Fibroblast of skin of left biceps (primary cell): ENCODE results near the gene LKAAEAR1.
A peak's percentile ranks its signal among the peaks of the same experiment; 100 is the strongest.

ENCODE experiments used
- DNase-seq, 2 experiments: peaks; one replicate each; pipeline ENCODE4 v3.0.0-alpha.2; 2013; ENCODE audit warnings: low read depth in 2 of 2

The LKAAEAR1 gene

DNA sequence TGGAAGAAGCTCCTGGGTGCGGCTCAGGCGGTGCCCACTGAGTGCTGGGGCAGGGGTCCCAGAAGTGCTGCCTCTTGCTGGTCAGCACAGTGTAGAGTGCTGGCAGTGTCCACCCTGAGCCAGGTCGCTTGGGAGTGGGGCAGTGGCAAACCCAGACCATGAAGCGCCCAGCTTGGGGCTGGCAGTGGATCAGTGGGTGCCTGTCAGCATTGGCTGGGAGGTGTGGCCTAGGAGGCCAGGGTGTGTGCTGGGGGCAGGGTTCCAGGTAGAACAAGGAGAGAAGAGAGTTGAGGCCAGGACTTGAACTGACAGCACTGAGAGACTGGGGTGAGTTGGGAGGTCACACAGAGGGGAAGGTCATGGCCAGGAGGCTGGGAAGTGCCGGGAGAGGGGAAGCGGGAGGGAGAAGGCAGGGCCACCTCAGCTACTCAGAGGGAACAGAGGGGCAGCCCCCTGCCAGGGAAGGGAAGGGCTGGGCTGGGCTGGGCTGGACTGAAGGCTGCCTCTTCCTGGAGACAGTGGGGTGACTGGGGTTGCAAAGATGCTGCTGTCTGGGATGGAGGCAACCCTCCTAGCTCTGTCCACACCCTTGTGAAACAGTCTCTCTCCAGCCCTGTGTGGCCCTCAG, 17.1 kb downstream of the LKAAEAR1 start:
- DNase-seq, result no peak

DNA sequence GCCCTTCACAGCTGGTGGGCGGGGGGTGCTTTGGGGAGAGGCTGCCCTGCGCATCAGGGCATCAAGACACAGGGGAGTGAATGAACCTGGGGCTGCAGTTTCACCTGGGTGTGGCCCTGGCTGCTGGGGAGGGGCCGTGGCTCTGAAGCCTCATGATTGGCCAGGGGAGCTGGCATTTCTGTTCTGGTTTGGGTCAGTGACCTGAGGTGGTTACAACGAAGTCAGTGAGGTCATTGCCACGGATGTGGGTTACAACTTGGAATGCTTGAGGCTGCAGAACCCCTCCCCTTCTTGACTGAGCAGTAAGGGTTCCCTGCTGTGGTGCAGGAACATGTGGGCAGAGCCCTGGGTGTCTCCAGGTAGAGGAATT, 18.2 kb downstream of the LKAAEAR1 start:
- DNase-seq, result no peak

DNA sequence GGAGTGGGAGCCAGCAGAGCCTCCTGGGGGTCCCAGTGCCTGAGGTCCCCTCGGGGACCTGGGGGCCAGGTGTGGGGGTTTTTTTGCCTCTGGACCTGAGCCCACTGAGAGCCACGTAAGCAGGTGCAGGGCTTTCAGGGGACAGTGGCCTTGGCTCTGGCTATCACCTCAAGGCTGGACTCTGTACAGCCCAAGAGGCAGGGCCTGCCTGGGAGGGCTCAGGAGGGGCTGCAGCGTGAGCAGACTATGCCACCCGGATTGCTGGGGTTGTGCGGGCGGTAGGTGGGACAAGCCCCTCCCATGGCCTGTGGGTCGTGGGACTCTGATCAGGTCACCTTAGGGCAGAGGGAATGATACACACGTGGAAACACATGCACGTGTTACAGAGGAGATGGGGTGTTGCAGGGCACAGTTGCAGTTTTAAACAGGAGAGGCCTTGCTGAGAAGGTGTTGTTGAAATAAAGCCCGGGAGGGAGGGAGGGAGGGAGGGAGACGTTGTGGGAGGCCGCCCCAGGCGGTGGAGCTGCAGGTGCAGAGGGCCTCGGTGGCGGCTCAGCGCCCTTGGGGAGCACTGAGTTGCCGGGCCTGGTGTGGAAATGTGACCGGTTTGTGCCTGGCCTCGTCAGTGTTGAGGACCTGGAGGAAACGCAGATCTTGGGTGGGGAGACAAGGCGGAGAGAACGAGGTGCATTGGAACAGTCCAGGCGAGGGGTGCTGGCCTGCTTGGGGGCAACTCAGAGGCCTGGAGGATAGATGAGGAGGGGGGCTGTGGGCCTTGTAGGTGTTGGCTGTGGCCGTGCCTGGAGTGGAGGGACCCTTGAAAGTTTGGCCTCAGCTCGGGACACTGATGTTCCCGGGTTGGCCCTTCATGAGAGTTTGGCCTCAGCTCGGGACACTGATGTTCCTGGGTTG, 18.9 kb downstream of the LKAAEAR1 start:
- DNase-seq, result no peak

DNA sequence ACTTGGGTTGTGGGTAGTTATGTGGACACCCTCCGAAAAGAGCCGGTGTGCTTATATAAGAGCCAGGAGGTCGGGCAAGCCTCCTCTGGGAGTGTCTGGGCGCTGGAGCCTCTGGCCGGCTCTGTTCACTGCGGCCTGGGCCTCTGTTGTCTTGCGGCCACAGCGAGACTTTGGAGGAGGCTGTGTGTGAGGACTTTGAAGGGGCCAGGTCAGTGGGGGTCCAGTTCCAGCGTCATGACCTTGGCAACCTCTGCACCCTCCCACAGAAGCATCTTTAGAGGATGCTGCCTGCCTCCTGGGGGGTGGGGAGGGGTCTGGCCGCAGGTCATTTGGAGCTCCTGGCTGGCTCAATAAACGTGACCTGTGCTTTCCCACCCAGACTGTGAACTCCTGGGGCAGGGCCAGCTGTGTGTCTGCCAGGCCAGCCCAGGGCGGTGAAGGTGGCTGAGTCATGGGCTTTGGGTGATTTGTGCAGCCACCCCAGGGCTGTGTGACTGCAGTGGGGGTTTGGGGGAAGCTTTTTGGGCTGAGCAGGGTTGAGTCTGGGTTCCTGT, 20.0 kb downstream of the LKAAEAR1 start:
- no peak for DNase-seq

DNA sequence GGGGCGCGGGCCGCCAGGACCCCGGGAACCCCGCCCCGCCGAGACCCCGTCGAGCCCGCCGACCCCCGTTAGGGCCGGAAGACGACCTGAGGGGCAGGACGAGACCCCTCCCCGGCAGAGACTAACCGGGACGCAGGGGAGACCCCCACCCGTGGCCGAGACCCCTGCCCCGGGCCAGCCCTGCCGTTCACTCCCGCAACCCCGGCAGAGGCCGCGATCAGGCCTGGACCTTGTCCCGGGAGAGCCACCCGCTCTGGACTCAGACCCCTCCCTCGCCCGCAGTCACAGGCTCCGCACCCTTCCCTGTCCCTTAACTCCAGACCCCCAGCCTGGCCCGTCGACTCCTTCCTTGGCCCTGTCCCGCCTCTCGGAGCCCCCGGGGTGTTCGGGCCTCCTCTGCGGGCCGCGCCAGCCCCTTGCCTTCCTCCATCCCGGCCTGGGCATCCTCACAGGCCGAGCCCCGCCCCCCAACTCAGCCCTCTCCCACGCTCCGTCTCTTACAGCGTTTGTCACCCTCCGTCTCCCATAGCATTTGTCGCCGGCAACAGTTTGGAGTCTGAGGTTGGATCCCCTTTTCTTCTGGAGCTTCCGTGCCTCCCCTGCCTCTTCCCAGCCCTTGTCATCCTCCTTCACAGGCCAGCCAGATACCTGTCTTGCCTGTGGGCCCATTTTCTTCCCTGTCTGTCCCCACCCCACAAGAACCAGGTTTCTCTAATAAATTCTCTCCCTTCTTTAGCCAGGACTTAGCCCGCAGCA, 20.6 kb downstream of the LKAAEAR1 start:
- no peak for DNase-seq

DNA sequence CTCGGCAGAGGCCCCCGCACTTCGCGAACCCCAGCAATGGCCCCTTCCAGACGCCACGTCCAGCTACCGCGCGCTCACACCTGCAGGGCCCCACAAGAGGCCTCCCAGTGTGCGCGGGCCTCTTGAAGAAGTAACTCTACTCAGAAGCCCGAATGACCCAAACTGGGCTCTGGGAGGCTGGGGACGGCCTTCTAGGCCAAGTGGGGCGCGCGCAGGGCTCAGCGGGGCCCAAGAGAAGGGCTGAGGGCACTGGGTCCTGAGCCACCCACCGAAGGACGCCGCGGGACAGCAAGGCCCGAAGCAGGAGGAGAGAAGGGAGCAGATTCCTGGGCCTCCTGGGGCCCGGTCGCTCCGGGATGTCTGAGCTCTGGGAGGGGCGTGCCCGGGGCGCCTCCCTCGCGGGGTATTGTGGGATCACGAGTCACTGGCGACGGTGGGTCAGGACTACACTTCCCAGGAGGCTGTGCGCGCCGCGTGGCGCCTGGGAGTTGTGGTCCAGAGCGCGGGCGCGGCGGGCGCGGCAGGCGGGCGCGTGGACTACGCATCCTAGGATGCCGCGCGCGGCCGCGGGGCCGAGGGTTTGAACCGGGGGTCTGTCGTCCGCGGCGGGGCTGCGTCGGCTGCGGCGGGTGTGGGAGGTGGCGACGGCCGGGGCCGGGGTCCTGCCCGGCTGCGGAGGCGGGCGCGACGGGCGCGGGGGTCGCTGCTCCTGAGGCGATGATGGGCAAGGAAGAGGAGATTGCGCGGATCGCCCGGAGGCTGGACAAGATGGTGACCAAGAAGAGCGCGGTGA, 21.4 kb downstream of the LKAAEAR1 start, which contains the start of gene TCEA2:
Gene TCEA2 (plus strand): TSS at position 603 of the 793 bp plus-strand sequence. CDS start 115 bp downstream, at position 718.
- DNase-seq, result peak; percentile 81 to 85

DNA sequence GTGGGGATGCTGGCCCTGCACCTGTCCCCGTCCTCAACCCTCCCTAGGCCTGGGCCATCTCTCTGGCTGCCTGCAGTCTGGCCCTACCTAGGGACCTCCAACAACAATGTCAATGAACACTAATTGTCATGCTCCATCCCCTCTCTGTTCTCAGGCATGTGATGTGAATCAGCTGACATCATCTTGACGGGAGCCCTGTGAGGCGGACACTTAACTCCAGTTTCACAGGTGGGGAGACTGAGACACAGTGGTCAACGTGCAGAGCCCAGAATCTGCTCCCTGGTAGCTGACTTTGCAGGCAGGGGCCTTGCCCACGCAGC, 22.0 kb downstream of the LKAAEAR1 start:
- no peak for DNase-seq

DNA sequence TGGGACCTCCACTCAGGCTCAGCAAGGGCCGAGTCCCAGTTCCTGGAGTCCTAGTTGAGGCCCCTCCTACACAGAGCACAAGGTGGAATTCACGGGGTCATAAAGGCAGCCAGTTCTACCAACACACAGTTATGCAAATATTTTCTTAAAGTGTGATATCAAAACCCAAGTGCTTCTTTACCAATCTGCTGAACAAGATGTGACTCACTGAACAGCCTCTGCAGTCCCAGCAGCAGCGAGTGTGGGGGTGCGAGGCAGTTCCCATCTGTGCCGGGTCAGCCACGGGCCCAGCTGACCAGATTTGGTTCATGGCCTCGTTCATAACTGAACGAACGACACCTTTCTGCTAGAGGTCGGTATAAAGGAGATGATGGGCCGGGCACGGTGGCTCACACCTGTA, 25.7 kb downstream of the LKAAEAR1 start:
- DNase-seq, result no peak

DNA sequence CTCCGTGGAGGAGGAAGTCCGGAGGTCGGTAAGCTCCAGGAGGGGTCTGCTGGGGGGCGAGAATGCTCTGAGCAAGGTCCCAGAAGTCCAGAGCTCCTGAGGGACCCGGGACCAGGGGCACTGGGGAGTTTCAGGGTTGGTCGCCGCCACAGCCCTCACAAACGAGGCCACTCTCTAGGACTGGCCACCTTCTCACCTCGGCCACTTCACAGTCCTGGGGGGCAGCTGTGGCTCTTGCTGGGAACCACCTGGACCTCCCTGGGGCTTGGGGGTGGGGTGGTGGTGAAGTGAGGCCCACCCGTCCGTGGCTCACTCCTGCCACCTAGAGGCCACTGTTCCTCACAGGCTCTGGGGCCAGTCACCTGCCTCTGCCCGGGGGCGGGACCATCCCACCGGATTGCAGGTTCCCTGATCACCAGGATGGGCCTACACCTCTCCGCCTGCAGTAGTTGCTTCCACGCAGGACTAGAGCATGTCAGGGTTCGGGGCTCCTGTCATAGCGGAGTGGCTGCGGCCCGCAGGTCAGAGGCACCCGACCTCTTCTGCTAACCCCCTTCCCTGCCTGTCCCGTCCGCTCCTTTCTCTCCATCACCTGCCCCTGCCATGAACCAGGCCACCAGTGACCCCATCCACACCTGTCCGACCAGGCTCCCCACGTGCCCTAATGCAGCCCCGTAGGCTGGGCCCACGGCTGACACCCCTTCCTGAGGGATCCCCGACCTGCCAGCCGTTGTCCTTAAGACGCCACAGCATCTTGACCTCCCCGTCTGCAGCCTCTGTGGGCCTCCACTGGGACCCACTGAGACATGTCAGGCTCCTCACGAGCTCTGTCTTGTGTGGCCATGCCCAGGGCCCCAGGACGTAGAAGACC, 26.3 kb downstream of the LKAAEAR1 start:
- no peak for DNase-seq

DNA sequence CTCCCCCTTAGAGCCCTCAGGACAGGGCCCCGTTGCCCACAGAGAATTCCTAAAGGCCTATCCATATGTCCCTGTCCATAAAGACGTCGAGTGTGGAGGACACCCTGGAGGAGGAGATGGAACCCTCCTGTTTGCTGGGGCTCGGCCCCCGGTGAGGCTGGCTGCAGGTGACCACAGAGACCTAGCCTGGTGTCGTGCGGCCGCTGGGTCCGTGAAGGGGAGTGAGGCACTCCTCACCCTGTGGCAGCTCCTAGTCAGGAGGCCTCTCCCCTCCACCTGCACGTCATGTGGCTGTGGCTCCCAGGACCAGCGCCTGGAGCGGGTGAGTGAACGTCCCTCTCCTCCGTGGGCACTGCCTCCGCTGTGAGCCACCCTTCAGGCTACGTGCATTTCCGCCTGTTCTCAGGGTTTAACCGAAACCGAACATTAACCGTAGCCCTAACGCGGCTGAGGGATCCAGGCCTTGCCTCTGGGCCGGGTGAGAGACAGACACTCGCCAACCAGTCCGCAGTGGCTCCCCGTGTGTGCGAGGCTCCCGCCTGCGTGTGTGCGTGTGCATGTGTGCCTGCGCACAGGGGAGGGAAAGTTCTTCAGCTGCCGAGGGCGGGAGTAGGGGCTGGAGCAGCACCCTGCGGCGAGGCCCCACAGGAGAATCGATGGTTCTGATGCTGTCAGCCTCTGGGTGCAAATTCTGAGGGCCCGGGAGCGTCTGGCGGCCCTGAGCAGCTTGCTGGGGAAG, 27.1 kb downstream of the LKAAEAR1 start:
- no peak for DNase-seq

DNA sequence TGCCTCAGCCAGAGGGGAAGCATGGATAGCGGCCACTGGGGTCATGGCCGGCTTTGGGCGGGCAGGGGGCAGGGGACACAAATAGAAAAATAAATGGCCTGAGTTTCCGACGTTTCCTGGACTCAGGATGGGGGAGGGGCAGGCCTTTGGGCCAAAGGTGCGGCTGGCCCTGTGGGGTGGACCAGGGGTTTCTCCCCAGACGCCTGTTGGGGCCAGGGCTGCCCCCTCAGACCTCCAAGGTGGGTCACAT, 27.6 kb downstream of the LKAAEAR1 start:
- DNase-seq, result no peak

DNA sequence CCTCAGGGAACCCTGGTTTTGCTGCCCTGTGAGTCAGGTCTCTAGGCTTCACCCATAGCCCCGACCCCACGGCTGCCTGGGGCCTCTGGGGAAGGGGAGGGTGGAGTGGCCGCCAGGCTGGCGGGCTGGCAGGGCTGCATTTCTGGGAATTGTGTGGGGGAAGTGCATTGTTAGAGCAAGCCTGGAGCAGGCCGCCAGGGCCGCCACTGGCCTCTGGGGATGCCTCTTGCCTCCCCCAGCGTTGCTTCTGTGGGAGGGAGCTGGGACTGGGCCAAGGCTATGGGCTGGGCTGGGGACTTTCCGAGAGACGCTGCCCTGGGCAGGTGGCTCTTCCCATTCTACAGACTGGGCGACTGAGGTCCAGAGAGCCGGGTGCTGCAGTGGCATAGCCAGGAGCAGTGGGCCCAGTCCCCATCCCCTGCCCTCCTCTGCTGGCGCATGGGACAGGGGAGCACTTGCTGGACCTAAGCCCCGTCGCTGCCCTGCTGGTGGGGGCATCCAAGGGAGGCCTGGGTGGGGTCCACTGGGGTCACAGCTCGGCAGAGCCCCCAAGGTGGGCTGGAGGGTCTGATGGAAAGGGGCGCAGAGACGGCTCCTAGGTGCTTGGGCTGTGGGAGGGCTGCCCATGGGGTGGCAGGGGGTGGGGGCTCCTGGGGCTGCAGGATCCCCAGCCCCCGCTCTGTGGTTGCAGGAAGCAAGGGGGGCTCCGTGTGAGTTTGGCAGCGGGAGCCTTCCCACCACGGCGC, 28.1 kb downstream of the LKAAEAR1 start:
- DNase-seq, result no peak

DNA sequence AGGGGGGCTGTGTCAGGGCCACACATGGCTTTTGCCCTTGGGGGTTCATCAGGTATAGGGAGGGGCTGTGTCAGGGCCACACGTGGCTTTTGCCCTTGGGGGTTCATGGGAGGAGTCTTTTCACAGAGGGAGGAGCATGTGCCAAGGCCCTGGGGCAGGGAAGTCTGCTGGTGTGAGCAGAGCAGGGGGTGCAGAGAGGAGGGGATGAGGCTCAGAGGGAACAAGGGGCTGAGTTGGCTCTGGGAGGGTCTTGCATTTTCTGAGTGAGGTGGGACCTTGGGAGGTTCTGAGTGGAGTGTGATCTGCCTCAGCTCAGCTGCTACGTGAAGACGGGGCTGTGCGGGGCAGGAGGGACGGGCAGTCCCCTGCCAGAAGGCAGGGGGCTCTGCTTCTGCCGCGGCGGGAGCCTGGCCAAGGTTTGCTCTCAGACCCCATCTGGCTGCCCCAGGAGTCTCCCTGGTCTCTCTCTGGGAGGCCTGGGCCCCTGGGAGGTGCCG, 28.8 kb downstream of the LKAAEAR1 start:
- no peak for DNase-seq

DNA sequence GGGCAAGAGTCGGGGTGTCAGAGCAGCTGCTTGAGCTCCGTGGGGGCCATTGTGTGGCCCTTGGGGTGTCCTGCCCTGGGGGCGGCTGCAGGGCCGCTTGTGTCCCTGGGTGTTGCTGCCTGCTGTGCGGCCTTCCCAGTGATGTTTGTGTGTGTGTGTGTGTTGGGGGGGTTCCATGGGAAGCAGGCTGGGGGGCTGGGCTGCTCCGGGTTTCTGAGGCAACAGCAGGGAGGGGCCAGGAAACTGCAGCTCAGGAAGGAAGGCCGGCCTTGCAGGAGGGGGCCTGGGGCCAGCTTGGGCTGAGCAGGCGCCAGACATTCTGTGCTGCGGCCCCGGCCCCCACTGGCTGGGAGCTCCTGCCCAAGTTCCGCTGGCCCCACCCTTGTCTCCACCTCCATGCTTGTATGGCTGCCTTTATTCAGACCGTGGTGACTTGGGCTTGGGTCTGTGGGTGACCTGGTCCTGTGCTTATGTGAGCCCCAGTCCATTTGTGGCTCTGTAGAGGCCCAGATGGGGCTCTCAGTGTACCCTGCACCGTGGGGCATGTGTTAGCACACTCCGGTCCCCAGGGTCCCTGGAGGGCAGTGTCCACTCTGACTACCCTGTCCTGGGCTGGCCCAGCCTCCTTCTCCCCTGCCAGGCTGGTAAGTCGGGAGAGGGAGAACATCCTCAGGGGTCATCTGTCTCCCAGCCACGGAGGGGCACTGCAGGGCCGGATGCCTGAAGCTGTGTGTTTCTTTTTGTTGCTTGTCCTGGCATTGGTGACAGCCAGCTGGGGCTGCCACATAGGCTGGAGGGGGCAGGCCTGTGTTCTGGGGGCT, 30.1 kb downstream of the LKAAEAR1 start:
- no peak for DNase-seq

DNA sequence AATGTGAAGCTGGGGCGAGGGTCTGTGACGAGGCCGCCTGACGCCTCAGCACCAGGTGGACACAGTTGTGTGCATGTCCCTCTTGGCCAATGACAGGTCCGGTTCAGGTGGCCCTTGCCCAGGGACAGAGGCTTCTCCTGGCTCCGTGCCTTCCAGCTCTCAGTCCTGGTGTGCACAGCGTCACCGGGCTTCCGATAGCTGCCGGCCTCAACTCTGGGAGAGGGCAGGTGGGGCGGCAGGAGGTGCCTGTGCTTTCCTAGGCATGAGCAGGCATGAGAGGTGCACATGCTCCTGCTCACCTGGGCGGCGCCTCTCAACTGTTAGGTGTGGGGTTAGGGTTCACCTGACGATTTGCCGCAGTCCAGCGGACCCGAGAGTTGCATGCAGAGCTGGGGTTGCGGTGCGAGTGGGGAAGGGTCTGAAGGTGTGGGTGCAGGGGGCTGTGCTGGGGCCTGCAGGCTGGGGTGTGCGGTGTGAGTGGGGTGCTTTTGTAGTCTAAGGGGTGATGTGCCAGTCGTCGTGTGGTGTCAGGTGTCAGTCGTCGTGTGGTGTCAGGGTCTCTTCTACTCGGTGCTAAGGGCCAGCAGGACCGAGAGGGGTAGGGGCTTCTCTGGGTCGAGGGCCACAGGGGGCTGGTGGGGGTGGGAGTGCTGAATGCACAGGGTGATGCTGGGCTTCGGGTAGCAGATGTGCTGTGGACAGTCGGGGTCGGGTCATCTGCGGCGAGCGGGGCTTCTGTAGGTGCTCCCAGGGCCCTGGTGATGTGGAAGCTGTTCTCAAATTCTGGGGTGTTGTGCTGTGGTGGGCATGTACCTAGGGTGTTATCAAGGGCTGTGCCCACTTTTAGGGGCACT, 31.0 kb downstream of the LKAAEAR1 start:
- no peak for DNase-seq

DNA sequence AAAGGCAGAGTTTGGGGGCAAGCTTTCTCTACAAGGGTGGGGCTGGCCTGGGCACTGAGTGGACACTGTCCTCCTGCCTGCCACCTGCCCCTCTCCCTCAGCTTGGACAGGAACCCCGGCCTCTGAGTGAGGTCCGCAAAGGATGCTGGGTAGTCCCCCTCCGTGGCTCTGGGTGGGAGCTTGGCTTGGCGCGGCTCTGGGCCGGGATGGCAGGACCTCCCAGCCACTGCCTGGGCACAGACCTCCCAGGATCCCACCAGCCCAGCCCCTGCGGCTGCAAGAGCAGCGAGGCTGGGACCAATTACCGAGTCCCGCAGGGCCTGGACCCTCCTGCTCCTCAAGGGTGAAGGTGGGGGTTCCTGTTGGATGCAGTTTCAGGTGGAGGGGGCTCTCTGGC, 31.9 kb downstream of the LKAAEAR1 start:
- DNase-seq, result no peak

DNA sequence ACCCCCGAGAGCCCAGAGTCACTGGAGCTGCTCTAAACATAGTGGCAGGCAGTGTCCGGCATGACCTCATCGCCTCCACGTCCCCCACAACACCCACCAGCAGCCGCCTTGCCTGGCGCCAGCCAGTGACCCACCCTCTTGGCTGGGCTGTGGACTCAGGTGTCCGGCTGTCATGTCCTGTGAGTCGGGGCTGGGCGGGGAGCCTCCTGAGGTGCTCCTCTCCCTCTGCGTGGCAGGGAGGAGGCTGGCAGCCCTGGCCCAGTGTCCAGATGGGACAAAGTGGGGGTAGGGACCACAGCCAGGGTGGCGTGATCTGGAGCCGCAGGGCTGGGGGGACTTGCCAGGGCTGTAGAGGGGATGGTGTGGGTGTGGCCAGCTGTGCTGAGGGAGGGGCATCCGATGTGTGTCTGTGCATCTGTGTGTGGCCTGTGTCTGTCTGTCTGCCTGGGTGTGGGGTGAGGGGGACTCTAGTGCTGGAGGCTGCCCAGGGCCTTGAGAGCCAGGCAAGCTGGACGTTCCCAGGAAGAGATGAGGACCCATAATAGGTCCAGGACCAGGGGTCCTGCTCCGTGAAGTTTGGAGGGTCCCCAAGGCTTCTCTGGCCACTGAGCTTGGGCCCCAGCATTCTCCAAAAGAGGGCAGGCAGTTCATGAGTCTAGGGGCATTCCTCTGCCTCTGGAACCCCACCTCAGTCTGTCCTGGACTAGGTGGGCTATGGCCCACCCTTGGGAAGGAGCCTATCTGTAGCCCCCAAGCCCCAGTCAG, 32.5 kb downstream of the LKAAEAR1 start:
- DNase-seq, result no peak
